Measurements from ENCODE around the gene NR0B2. TPM values are rescaled to one million over a fixed set of nuclear protein-coding genes. Genes with fewer than 3 reads are reported as not detected.

The NR0B2 gene
- total and polyA plus RNA-seq, 2 of the 13 experiments (the other 11 are each of a cell fraction or from before 2014, with no cell fraction given) = 72.5 to 133 TPM

DNA sequence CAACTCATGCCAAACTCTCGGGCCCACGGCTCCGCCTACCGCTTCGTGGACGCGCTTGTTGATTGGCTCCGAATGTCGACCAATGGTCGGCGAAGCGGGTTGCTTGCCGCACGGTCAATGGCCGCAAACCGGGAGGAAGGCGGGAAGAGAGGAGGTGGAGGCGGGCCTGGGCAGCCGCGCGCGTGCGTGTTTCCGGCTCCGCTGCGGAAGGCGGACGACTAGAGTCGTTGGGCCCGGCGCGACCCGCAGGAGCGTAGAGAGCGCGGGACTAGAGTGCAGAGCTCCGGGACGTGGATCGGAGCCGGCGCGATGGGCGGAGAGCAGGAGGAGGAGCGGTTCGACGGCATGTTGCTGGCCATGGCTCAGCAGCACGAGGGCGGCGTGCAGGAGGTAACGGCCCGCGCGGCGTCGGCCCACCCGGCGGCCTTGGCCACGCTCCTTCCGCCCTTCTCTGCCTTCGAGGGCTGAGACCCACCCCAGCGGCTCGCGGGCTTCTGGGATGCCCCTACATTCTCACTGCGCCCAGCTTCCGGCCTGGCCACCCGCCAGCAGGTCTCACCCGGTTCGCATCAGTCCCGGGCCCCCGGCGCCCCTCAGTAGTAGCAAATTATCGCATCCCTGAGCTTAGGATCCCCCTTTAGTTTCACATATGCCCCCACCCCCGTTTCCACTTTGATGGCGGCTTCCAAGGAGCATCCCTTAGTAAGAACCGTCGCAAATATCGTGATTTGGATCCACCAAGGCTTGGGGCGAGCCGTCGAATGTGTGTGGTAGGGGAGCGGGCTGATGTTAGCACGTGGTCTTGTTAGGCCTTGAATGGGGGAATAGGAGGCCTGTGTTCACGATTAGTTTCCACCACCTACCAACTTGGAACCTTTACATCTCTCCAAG lies 8.0 kb upstream of the NR0B2 start, which contains the start of gene NUDC (continued):
- TF ChIP-seq ZMAT3 (CRISPR knock-in tag; conservative IDR thresholded peaks at IDR 0.05) = 0 out of 2 replicates have a peak, but pooled peaks have one; percentile 25
- no peak for TF ChIP-seq ZFP90 (CRISPR knock-in tag; IDR thresholded peaks at IDR 0.05; ENCODE audit: borderline replicate concordance)
- no peak for TF ChIP-seq PLRG1 (conservative IDR thresholded peaks at IDR 0.05)
- no peak for TF ChIP-seq MAFG (CRISPR knock-in tag; IDR thresholded peaks at IDR 0.05)
- TF ChIP-seq PCBP1 (IDR thresholded peaks at IDR 0.05; ENCODE audit: borderline replicate concordance, low read depth, low read length) = no peak
- peak; percentile 50; the same call in 1 of the 2 replicates for TF ChIP-seq ELF3 (CRISPR knock-in tag; IDR thresholded peaks at IDR 0.05)
- no peak for TF ChIP-seq ZNF253 (CRISPR knock-in tag; IDR thresholded peaks at IDR 0.05; ENCODE audit: borderline replicate concordance)
- TF ChIP-seq ZNF629 (CRISPR knock-in tag; conservative IDR thresholded peaks at IDR 0.05) = no peak
- TF ChIP-seq GABPB1 (CRISPR knock-in tag; IDR thresholded peaks at IDR 0.05) = peak; percentile 97
- no peak for TF ChIP-seq ZNF660 (CRISPR knock-in tag; IDR thresholded peaks at IDR 0.05; ENCODE audit: borderline replicate concordance, low read depth)
- peak; percentile 85 for TF ChIP-seq TOPORS (CRISPR knock-in tag; IDR thresholded peaks at IDR 0.05)
- no peak for TF ChIP-seq NFATC3 (CRISPR knock-in tag; IDR thresholded peaks at IDR 0.05)
- peak; percentile 88 for TF ChIP-seq SPEN (CRISPR knock-in tag; IDR thresholded peaks at IDR 0.05; ENCODE audit: low read depth)
- TF ChIP-seq, protein P1, sequence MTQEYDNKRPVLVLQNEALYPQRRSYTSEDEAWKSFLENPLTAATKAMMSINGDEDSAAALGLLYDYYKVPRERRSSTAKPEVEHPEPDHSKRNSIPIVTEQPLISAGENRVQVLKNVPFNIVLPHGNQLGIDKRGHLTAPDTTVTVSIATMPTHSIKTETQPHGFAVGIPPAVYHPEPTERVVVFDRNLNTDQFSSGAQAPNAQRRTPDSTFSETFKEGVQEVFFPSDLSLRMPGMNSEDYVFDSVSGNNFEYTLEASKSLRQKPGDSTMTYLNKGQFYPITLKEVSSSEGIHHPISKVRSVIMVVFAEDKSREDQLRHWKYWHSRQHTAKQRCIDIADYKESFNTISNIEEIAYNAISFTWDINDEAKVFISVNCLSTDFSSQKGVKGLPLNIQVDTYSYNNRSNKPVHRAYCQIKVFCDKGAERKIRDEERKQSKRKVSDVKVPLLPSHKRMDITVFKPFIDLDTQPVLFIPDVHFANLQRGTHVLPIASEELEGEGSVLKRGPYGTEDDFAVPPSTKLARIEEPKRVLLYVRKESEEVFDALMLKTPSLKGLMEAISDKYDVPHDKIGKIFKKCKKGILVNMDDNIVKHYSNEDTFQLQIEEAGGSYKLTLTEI (CRISPR knock-in tag; conservative IDR thresholded peaks at IDR 0.05) = no peak
- TF ChIP-seq ZNF550 (CRISPR knock-in tag; IDR thresholded peaks at IDR 0.05; ENCODE audit: borderline replicate concordance) = no peak
- TF ChIP-seq AKAP8 (CRISPR knock-in tag; IDR thresholded peaks at IDR 0.05) = no peak
- TF ChIP-seq, protein P2, sequence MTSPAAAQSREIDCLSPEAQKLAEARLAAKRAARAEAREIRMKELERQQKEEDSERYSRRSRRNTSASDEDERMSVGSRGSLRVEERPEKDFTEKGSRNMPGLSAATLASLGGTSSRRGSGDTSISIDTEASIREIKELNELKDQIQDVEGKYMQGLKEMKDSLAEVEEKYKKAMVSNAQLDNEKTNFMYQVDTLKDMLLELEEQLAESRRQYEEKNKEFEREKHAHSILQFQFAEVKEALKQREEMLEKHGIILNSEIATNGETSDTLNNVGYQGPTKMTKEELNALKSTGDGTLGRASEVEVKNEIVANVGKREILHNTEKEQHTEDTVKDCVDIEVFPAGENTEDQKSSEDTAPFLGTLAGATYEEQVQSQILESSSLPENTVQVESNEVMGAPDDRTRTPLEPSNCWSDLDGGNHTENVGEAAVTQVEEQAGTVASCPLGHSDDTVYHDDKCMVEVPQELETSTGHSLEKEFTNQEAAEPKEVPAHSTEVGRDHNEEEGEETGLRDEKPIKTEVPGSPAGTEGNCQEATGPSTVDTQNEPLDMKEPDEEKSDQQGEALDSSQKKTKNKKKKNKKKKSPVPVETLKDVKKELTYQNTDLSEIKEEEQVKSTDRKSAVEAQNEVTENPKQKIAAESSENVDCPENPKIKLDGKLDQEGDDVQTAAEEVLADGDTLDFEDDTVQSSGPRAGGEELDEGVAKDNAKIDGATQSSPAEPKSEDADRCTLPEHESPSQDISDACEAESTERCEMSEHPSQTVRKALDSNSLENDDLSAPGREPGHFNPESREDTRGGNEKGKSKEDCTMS (CRISPR knock-in tag; conservative IDR thresholded peaks at IDR 0.05) = no peak
- TF ChIP-seq ZNF383 (CRISPR knock-in tag; IDR thresholded peaks at IDR 0.05; ENCODE audit: borderline replicate concordance) = 0 out of 2 replicates have a peak, but pooled peaks have one; percentile 7
- TF ChIP-seq ISL2 (CRISPR knock-in tag; IDR thresholded peaks at IDR 0.05) = 0 out of 2 replicates have a peak, but pooled peaks have one; percentile 21
- TF ChIP-seq ZMYM4 (CRISPR knock-in tag; IDR thresholded peaks at IDR 0.05) = peak; percentile 60
- TF ChIP-seq, protein P3, sequence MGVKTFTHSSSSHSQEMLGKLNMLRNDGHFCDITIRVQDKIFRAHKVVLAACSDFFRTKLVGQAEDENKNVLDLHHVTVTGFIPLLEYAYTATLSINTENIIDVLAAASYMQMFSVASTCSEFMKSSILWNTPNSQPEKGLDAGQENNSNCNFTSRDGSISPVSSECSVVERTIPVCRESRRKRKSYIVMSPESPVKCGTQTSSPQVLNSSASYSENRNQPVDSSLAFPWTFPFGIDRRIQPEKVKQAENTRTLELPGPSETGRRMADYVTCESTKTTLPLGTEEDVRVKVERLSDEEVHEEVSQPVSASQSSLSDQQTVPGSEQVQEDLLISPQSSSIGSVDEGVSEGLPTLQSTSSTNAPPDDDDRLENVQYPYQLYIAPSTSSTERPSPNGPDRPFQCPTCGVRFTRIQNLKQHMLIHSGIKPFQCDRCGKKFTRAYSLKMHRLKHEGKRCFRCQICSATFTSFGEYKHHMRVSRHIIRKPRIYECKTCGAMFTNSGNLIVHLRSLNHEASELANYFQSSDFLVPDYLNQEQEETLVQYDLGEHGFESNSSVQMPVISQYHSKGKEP (CRISPR knock-in tag; IDR thresholded peaks at IDR 0.05) = 0 out of 2 replicates have a peak, but pooled peaks have one; percentile 32
- TF ChIP-seq ZNF672 (CRISPR knock-in tag; IDR thresholded peaks at IDR 0.05) = no peak
- peak; percentile 93 for TF ChIP-seq ZNF430 (CRISPR knock-in tag; IDR thresholded peaks at IDR 0.05)
- TF ChIP-seq ZNF549 (CRISPR knock-in tag; IDR thresholded peaks at IDR 0.05) = no peak

Data from HepG2 (cell line).